Measurements from ENCODE around the gene PA2G4.
"Not testable (repeated sequence)": the region's sequence is repeated elsewhere in the genome, so short reads cannot be mapped to it uniquely, and the experiment has no call there.

Gene PA2G4

DNA sequence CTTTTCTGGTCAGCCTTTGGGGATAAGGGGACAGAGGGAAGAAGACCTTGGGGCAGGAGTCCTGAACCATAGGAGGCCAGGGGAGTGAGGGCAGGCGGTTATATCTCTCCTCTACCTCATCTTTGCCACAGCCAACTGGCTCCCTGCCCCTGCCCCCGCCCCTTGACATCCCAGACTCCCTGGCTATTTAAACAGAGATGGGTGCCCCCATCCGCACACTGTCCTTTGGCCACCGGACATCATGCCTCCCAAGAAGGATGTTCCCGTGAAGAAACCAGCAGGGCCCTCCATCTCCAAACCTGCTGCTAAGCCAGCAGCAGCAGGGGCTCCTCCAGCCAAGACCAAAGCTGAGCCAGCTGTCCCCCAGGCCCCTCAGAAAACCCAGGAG lies 49.3 kb downstream of the PA2G4 start:
- no peak for DNase-seq (ENCODE audit: low read depth)
- no peak overlapping the region for H3K4me3 ChIP-seq (ENCODE audit: low read depth, low read length)
- TF ChIP-seq, protein P1, sequence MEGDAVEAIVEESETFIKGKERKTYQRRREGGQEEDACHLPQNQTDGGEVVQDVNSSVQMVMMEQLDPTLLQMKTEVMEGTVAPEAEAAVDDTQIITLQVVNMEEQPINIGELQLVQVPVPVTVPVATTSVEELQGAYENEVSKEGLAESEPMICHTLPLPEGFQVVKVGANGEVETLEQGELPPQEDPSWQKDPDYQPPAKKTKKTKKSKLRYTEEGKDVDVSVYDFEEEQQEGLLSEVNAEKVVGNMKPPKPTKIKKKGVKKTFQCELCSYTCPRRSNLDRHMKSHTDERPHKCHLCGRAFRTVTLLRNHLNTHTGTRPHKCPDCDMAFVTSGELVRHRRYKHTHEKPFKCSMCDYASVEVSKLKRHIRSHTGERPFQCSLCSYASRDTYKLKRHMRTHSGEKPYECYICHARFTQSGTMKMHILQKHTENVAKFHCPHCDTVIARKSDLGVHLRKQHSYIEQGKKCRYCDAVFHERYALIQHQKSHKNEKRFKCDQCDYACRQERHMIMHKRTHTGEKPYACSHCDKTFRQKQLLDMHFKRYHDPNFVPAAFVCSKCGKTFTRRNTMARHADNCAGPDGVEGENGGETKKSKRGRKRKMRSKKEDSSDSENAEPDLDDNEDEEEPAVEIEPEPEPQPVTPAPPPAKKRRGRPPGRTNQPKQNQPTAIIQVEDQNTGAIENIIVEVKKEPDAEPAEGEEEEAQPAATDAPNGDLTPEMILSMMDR (IDR thresholded peaks at IDR 0.05; ENCODE audit: insufficient read depth, low read depth, low read length, missing control alignments): no peak

DNA sequence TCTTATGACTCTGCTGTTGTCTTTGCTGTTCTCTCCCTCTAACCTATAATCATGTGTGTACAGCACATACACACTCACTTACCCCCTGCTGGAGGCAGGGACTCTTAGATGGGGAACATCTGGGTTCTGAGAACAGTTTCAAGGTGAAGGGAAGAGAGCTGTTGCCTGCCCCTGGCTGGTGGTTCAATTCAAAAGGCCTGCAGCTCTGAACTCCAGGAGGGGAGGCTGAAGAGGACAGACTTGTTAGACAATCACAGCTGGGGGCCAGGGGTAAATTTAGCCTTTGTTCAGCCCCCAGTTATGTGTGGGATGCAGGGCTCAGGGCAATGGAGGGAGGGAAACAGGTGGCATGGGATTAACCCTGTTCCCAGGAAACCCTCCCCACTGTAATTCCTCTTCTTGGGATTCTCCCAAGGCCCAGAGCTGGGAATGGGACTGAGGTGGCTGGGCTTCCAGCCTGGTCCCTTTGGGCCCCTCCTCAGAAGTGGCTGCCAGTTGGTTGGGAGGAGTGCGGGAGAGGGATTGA lies 50.0 kb downstream of the PA2G4 start:
- no peak overlapping the region for H3K4me3 ChIP-seq (ENCODE audit: low read depth, low read length)
- TF ChIP-seq, protein P1 (IDR thresholded peaks at IDR 0.05; ENCODE audit: insufficient read depth, low read depth, low read length, missing control alignments): no peak
- no peak for DNase-seq (ENCODE audit: low read depth)

DNA sequence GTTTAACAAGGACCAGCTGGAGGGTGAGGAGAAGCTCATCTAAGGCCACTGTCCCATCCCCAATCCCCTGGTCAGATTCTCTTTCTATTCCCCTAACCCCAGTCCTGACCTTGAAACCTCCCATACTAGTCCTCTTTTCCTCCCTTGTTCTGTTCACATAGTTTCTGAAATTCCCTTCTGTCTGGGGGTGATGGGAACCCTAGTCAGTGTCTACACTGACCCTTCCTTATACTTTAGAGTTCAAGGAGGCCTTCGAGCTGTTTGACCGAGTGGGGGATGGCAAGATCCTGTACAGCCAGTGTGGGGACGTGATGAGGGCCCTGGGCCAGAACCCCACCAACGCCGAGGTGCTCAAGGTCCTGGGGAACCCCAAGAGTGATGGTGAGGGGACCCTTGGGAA lies 50.5 kb downstream of the PA2G4 start:
- TF ChIP-seq, protein P1 (IDR thresholded peaks at IDR 0.05; ENCODE audit: insufficient read depth, low read depth, low read length, missing control alignments): no peak
- no peak for DNase-seq (ENCODE audit: low read depth)
- H3K4me3 ChIP-seq (ENCODE audit: low read depth, low read length): no peak overlapping the region

DNA sequence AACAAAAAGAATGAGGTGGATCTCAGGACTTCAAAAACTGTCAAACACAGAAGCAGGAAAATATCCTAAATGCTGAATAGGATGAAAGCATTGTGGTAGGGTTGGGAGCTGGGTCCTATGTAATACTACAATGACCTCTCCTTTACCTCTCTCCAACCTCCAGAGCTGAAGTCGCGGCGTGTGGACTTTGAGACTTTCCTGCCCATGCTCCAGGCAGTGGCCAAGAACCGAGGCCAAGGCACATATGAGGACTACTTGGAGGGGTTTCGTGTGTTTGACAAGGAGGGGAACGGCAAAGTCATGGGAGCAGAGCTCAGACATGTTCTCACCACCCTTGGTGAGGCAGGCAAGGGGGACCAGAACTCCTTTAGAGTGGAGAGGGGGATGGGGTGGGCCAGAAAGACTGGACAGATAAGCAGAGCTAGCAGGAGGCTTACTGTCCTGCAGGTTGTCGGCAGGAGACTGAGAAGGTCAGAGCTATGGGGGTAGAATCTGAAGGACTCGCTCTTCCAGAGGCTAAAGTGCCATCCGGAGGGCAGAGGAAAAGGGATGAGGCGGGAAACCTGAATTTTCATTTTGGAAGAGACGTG lies 51.0 kb downstream of the PA2G4 start:
- TF ChIP-seq, protein P1 (IDR thresholded peaks at IDR 0.05; ENCODE audit: insufficient read depth, low read depth, low read length, missing control alignments): no peak
- no peak overlapping the region for H3K4me3 ChIP-seq (ENCODE audit: low read depth, low read length)
- DNase-seq (ENCODE audit: low read depth): no peak

DNA sequence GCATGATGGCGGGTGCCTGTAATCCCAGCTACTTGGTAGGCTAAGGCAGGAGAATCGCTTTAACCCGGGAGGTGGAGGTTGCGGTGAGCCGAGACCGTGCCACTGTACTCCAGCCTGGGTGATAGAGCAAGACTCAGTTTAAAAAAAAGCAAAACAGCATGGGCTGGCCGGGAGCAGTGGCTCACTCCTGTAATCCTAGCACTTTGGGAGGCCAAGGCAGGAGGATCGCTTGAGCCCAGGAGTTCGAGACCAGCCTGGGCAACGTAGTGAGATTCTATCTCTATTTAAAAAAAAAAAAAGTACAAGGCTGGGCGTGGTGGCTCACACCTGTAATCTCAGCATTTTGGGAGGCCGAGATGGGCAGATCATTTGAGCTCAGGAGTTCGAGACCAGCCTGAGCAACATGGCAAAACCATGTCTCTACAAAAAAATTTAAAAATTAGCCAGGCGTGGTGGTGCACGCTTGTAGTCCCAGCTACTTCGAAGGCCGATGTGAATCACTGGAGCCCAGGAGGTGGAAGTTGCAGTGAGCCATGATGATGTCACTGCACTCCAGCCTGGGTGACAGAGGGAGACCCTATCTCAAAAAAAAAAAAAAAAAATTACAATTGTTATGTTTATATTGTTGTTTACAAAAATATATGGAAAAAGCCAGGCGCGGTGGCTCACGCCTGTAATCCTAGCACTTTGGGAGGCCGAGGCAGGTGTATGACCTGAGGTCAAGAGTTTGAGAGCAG lies 52.3 kb downstream of the PA2G4 start:
- H3K4me3 ChIP-seq (ENCODE audit: low read depth, low read length): peak overlapping the region; percentile 80
- DNase-seq (ENCODE audit: low read depth): not testable (repeated sequence)

DNA sequence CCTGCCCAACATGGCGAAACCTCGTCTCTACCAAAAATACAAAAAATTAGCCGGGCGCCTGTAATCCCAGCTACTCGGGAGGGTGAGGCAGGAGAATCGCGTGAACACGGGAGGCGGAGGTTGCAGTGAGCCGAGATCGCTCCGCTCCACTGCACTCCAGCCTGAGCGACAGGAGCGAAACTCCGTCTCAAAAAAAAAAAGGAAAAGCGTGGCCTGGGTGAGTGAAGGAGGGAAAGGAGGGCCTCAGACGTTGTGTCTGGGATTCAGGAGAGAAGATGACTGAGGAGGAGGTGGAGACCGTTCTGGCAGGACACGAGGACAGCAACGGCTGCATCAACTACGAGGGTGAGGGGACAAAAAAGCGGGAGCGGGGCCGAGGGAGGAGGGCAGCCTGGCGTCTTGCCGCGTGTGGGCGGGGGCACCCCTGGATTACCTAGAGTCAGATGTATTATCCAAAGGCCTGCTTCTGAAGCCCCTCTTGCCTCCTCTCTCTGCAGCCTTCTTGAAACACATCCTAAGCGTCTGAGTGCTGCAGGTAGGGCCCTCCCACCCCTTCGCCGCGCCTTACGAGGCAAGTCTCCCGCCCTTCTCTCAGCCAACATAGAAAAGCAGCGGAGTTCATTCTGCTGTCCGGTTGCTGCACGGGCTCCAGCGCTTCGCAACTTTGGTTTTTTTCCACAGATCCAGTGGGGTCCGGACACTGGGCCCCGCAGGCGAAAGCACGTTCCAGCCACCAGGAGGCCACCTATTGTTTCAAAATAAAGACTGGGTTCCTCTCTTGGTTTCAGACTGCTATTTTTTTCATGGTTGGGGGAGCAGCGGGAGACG lies 53.1 kb downstream of the PA2G4 start:
- H3K4me3 ChIP-seq (ENCODE audit: low read depth, low read length): peak overlapping the region; percentile 80
- peak; percentile 86 for DNase-seq (ENCODE audit: low read depth)
- TF ChIP-seq, protein P1 (IDR thresholded peaks at IDR 0.05; ENCODE audit: insufficient read depth, low read depth, low read length, missing control alignments): peak; percentile 62
